Neural crest cell (in vitro differentiated cells): ENCODE results near the gene DGKD. TPM values are rescaled to one million over a fixed set of nuclear protein-coding genes. Genes with fewer than 3 reads are reported as not detected.

Experiments
- DNase-seq: peaks from one replicate; pipeline ENCODE4 v3.0.0; 2021; ENCODE audit warnings: low read depth, mixed read lengths, low spot score
- H3K27ac Mint-ChIP-seq: one replicate; pipeline ENCODE4 v1.8.0; 2021; ENCODE audit warnings: mild to moderate bottlenecking, mixed read lengths; ENCODE audit not compliant: unreplicated experiment
- H3K27me3 Mint-ChIP-seq: 2 replicates; pipeline ENCODE4 v1.8.0; 2021; ENCODE audit warnings: low read depth, mild to moderate bottlenecking, mixed read lengths
- H3K36me3 Mint-ChIP-seq: 2 replicates; pipeline ENCODE4 v1.8.0; 2021; ENCODE audit warnings: low read depth, mild to moderate bottlenecking, mixed read lengths
- H3K4me1 Mint-ChIP-seq: 2 replicates; pipeline ENCODE4 v1.8.0; 2021; ENCODE audit warnings: mixed read lengths
- H3K4me3 Mint-ChIP-seq: one replicate; pipeline ENCODE4 v1.8.0; 2021; ENCODE audit warnings: mild to moderate bottlenecking, mixed read lengths
- H3K9me3 Mint-ChIP-seq: 2 replicates; pipeline ENCODE4 v1.8.0; 2021; ENCODE audit warnings: mixed read lengths
- CTCF ChIP-seq: fragments of 200-600 bp; sonication (generic); conservative IDR thresholded peaks from 2 replicates; pipeline ENCODE4 v1.5.0; 2021; ENCODE audit warnings: antibody characterized with exemption, mild to moderate bottlenecking
- total RNA-seq: library from RNA; stranded (reverse); gene quantifications from 2 replicates; pipeline ENCODE4 v1.2.1, GENCODE V29; 2021

The DGKD gene
- total RNA-seq, 1 donor from 2014 or later: 48.7 TPM

- H3K9me3 Mint-ChIP-seq: no peaks in the 10 kb centered on the region
- H3K4me1 Mint-ChIP-seq: no peaks in the 10 kb centered on the region
- peak overlapping the region; percentile 88 for H3K27ac Mint-ChIP-seq
- H3K27me3 Mint-ChIP-seq: no peaks in the 10 kb centered on the region
- no peak overlapping the region for H3K4me3 Mint-ChIP-seq
- TF ChIP-seq CTCF: no peak
- H3K36me3 Mint-ChIP-seq: peaks cover 5% of the 10 kb centered on the region
- no peak for DNase-seq
Observed at GRCh38 chr2:233440714-233441113, 86.4 kb downstream of the DGKD start.

- no peaks in the 10 kb centered on the region for H3K4me1 Mint-ChIP-seq
- no peaks in the 10 kb centered on the region for H3K9me3 Mint-ChIP-seq
- no peaks in the 10 kb centered on the region for H3K27me3 Mint-ChIP-seq
- TF ChIP-seq CTCF: no peak
- peak overlapping the region; percentile 88 for H3K27ac Mint-ChIP-seq
- H3K4me3 Mint-ChIP-seq: no peak overlapping the region
- DNase-seq: no peak
- peaks cover 6% of the 10 kb centered on the region for H3K36me3 Mint-ChIP-seq
Observed at GRCh38 chr2:233441161-233442027, 87.1 kb downstream of the DGKD start.

DNA sequence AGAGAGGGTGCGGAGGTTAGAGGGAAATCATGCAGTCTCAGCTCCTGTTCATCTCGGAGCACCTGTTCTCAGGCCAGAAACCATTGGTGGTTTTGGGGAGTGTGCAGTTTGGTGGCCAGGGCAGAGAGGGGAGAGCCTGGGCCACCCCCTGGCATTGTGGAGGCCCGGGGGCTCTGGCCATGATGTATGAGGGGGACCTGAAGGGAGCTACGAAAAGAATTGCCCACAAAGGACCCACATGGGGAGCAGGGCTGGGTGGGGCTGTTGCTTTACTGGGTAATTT is 87.7 kb downstream of the DGKD start:
- no peak for DNase-seq
- Mint-ChIP-seq H3K27me3 (no peaks in the 10 kb centered on the region), H3K36me3 (peaks cover 6% of the 10 kb centered on the region), H3K9me3 (no peaks in the 10 kb centered on the region), H3K4me1 (peaks cover under 1% of the 10 kb centered on the region), H3K4me3 (no peak overlapping the region), H3K27ac (no peak overlapping the region)
- TF ChIP-seq CTCF: no peak

GRCh38 chr2:233443511-233444183 is 89.4 kb downstream of the DGKD start:
- Mint-ChIP-seq H3K4me3 (peak overlapping the region; percentile 4), H3K27ac (no peak overlapping the region), H3K4me1 (peaks cover 10% of the 10 kb centered on the region), H3K36me3 (peaks cover 9% of the 10 kb centered on the region), H3K27me3 (no peaks in the 10 kb centered on the region), H3K9me3 (no peaks in the 10 kb centered on the region)
- TF ChIP-seq CTCF: peak; percentile 85
- peak; percentile 68 for DNase-seq

DNA sequence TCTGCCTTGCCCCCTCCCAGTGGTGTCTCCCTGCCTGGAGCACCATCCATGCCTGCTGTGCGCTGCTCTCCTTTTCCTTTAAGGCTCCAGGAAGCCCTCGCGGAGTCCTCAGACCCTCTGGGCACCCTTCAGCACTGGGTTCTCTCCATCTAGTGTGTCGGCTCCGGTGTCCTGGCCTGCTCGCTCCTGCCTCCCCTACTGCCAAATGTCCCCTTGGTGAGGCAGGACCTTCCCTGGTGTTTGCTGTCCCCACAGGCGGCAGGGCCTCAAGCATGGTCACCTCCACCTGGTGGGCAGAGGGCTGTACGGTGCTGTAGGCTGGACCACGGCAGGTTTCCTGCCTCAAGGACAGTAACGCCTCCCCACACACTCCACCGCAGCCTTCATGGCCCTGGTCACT is 90.2 kb downstream of the DGKD start:
- DNase-seq: no peak
- Mint-ChIP-seq H3K4me3 (no peak overlapping the region), H3K27ac (peak overlapping the region; percentile 16), H3K4me1 (peaks cover 15% of the 10 kb centered on the region), H3K9me3 (no peaks in the 10 kb centered on the region), H3K27me3 (no peaks in the 10 kb centered on the region), H3K36me3 (peaks cover 12% of the 10 kb centered on the region)
- TF ChIP-seq CTCF: no peak
